Activated CD4-positive, alpha-beta T cell treated with anti-CD3 and anti-CD28 coated beads, Interleukin-2, amount 50 U/mL, for 48 hours (primary cell): Measurements from ENCODE around the gene KPNA3.
"Not testable (repeated sequence)": the region's sequence is repeated elsewhere in the genome, so short reads cannot be mapped to it uniquely, and the experiment has no call there.

Experiments used
- DNase-seq, 2 experiments: peaks; one replicate each; pipeline ENCODE4 v3.0.0-alpha.2; 2020

The KPNA3 gene, protein sequence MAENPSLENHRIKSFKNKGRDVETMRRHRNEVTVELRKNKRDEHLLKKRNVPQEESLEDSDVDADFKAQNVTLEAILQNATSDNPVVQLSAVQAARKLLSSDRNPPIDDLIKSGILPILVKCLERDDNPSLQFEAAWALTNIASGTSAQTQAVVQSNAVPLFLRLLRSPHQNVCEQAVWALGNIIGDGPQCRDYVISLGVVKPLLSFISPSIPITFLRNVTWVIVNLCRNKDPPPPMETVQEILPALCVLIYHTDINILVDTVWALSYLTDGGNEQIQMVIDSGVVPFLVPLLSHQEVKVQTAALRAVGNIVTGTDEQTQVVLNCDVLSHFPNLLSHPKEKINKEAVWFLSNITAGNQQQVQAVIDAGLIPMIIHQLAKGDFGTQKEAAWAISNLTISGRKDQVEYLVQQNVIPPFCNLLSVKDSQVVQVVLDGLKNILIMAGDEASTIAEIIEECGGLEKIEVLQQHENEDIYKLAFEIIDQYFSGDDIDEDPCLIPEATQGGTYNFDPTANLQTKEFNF

DNA sequence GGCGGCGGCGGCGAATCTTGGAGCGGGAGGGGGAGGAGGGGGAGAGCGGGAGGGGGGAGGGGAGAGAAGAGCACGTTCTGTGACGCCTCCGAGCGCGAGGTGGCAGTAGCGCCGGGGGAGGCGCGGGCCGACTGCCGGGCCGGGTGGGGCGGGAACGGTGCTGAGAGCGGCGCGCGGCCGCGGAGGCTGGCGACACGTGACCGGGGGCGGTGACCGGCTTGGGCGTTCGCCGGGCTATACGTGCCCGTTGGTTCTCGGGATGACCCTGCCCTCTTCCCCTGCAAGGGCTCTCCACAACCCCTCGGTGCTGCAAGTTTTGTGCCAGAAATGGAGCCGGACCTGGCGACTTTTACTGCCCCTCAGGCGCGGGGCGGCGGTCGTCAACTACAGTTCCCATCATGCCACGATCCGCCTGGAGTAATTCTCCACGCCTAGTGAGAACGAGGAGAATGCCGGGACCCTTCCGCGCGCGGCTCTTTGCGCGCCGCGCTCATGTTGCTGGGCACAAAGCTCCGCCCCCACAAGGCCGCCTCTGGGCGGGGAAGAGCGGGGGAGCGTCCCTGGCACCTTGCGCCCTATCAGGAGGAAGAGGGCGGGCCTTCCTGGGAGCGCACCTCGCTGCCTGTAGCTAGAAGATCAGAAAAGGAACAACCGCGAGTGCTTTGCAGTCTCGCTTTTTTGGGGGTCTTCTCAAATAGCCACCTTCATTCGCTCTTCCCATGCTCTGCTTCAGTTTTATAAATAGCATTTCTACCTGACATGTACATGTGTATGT is at the start of gene KPNA3:
TSS of gene KPNA3 (minus strand) at position 133 of the 775 bp plus-strand sequence. CDS start 176 bp downstream, outside the sequence.
- DNase-seq = peak; percentile 93 to 94

DNA sequence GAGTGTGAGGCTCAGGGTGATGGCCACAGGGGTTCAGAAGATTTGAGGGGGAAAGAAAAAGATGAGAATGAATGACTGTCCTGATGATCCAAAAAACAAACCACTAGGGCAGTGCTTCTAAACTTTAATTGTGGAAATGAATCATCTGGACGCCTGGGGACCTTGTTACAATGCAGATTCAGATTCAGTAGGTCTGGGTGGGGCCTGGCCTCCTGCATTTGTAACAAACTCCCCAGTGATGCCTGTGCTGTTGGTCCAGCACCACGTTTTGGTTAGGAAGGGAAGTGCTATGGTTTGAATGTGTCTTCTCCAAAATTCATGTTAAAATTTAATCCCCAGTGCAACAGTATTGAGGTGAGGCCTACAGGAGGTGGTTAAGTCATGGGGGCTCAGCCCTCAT is 49.5 kb upstream of the KPNA3 start:
- no peak for DNase-seq

- no peak for DNase-seq
Measured at GRCh38 chr13:49840675-49841074, 48.2 kb upstream of the KPNA3 start.

DNA sequence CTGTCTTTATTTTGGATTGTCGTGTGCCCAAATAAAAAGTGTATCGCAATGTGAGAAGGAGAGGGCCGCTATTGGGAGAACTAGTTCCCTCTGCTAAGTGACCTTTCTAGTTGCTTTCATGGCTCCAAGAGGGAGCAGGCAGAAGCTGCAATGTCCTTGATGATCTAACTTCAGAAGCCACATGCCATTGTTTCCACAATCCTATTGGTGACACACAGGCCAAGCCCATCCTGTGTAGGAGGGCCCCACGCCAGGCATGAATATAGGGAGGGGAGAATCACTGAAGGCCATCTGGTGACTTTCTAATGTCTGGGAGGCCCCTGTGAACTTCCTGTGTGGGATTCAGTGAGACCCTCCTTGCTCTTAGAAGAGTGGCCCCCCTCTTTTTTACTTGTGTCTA is 47.8 kb upstream of the KPNA3 start:
- DNase-seq = no peak

- DNase-seq = no peak
Measured at GRCh38 chr13:49838989-49839388, 46.5 kb upstream of the KPNA3 start.

- no peak for DNase-seq
Measured at GRCh38 chr13:49836516-49836915, 44.0 kb upstream of the KPNA3 start.

DNA sequence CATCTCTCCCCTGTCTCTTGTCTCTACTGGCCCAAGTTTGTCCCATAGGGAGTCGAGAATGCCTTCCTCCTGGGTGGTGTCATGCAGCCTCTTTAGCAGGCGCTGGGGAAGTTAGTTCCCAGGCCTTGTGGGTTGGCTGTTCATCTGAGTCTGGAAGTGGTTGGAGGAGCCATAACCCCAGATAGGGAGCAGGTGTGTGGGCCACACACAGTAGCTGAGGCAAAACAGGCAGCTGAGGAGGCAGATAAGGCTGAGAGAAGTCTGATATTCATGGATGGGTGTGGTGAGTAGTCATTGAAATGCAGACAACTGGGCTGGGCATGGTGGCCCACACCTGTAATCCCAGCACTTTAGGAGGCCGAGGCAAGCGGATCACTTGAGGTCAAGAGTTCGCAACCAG is 40.9 kb upstream of the KPNA3 start:
- no peak for DNase-seq

- DNase-seq = no peak
Measured at GRCh38 chr13:49831455-49831854, 39.0 kb upstream of the KPNA3 start.

- DNase-seq = no peak
Measured at GRCh38 chr13:49830721-49831120, 38.2 kb upstream of the KPNA3 start.

- DNase-seq = no peak
Measured at GRCh38 chr13:49829715-49830114, 37.2 kb upstream of the KPNA3 start.

DNA sequence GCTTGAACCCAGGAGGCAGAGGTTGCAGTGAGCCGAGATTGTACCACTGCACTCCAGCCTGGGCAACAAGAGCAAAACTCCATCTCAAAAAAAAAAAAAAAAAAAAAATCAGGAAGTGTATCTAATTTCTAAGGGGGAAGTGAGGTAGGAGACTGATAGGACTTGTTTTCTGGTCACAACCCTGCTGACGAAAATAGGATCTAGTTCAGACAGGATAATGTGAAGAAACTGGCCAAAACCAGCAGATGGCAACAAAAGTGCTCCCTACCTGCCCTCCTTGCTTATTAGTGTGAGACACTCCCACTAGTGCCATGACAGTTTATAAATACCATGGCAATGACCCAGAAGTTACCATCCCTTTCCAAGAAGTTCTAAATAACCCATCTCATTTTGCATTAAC is 36.0 kb upstream of the KPNA3 start:
- no peak for DNase-seq

DNA sequence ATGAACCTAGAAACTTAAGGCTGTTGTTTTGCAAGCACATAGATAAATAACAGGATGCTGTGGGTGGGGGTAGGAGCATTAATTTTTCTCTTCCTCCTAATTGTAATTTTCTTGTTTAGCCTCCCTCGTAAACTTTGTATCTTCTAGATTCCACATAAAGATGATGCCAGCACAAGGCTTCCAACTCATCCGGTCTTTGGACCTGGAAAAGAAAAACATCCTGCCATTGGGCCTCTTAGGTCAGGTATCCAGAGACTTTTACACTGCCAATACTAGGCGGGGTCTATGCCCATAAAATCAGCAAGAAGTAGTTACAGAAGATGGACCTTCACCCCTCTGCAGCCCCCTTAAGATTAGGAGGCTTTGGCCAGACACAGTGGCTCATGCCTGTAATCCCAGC is 35.4 kb upstream of the KPNA3 start:
- no peak for DNase-seq

- no peak for DNase-seq
Measured at GRCh38 chr13:49827336-49827735, 34.9 kb upstream of the KPNA3 start.

DNA sequence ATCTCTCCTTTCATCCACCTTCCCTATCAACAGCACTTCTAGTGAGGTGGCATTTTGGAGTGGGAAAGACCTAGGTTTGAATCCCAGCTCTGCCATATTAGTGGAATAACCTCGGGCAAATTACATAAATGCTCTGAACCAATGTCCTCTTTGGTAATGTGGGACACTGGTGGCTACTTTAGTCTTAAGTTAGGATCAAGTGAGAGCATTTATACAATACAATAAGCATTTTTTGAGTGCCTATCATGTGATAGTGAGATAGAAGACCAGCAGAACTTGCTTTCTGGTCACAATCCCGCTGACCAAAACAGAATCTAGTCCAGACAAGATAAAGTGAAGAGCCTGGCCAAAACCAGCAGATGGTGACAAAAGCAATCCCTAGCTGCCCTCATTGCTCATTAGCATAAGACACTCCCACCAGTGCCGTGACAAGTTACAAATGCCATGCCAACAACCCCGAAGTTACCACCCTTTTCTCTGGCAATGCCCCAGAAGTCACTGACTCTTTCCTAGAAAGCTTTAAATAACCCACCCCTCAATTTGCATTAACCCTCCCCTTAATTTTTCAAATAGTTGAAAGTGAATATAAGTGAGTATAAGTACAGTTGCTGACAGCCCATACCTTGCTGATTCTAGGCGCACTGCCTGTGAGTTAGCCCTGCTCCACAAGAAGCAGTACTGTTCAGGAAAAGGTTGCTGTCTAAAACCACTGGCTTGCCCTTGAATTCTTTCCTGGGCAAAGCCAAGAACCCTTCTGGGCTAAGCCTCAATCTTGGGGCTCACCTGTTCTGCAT is 28.9 kb upstream of the KPNA3 start:
- DNase-seq = no peak

- DNase-seq = no peak
Measured at GRCh38 chr13:49820591-49821215, 28.2 kb upstream of the KPNA3 start.

- not testable (repeated sequence) for DNase-seq
Measured at GRCh38 chr13:49816047-49816446, 23.6 kb upstream of the KPNA3 start.

DNA sequence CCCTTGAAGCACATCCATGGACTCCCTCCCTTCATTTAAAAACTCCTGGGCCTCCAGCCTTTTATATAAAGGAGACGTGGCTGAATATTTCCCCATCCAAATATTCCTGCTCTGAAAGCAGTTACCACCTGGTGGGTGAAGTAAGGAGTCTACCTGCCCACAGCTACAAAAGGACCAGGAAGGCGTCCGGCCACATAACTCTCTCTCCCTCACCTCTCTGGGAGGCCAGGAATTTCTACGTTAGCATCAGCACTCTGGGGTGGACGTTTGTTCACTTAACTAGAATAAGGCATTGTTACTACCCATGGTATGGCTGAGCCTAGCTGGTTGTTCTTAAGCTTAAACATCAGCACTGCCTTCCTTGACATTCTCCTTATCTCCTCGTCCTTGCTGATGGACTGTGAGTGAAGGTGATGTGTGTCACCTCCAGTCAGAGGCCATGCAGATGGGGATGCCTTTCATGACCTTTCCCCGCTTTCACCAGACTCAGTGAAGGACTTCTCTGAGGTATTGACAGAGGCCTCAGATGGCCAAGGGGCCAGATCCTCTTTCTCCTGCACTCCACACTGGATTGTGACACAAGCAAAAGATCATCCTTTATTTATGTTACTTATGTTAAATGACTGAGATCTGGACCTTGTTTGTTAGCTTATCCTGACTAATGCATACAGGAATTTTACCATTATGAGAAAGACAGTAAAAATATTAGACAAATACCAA is 22.2 kb upstream of the KPNA3 start:
- DNase-seq = no peak

DNA sequence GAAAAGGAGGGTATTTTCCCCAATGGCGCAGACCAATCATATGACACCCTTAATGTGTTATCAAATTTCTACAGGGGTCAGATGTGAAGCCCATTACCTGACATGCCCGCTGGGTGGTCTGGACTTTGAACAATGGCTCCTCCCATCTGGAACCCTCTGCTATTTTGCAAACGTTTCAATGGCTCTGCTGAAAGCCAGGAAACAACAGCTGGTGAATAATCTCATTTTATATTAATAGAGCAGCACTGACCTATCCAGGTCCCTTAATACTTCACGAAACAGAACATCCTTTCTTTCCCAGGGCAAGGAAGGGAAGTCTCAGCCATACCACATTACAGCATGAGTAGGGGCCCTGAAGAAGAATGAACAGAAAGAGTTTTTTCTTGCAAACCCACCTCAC is 20.3 kb upstream of the KPNA3 start:
- no peak for DNase-seq

- DNase-seq = no peak
Measured at GRCh38 chr13:49811527-49811908, 19.0 kb upstream of the KPNA3 start.

DNA sequence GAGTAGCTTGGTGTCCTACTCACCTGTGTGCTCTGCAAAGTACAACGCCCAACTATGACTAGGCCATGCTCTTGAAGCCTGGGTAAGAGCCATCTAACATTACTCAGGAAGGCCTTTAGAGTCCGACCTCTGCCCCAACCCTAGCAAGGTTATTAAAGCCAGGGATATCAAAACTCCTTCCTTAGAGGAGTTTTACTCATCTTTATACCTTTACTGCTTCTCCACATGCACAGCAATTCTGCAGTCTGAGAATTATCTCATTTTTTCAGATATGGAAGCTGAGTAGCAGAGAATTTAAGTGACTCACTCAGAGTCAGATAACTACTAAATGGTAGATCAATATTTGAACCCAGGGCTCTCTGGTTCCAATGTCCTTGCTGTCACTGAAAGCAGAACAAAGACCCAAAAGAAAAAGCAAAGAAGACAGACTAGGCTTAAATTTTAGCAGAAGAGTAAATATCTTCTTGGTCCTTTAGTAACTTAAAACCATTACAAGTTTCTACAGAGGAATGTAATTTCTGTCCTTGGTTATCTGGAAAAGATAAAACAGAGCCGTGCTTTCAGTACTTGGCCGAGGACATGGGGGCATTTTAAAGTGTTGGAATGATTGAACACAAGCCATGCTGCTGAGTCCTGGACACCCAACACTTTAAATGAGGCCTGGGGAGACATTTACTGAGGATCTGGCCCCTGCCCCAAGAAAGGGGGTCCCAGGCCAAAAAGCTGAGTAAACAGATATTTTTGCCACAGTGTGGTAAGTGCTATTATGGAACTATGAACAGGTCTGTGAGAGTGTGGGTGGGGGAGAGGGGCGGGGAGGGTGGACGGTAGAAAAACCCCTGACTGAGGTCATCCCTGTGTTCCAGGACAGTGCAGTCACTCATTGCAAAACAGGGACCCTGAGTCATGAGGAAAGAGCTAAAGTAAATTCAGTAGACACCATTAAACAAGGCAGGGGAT is 18.4 kb upstream of the KPNA3 start:
- DNase-seq = no peak

GRCh38 chr13:49807681-49808080 is 15.2 kb upstream of the KPNA3 start:
- DNase-seq = no peak
